ENCODE data around the gene PLEKHM2. TPM values are rescaled to one million over a fixed set of nuclear protein-coding genes. Genes with fewer than 3 reads are reported as not detected.

The PLEKHM2 gene
- total RNA-seq, 3 donors from 2014 or later (not counting 1 experiment from before 2014, with no cell fraction given), result 47.8 to 61.0 (median 50.9) TPM

GRCh38 chr1:15722836-15723532, 38.9 kb downstream of the PLEKHM2 start:
- H3K36me3 ChIP-seq (ENCODE audit: control insufficient read depth, insufficient read depth, low read length), result peaks cover 53% of the 10 kb centered on the region
- intact Hi-C loops (cut with micrococcal nuclease), result no loop called here
- H3K27me3 Mint-ChIP-seq (ENCODE audit: low read depth in 2 of 2), result no peaks in the 10 kb centered on the region
- no peak for ATAC-seq
- no peaks in the 10 kb centered on the region for H3K27me3 ChIP-seq (ENCODE audit: control insufficient read depth, insufficient read depth, low read length)
- H3K27ac Mint-ChIP-seq, result no peak overlapping the region
- no peaks in the 10 kb centered on the region for H3K9me3 Mint-ChIP-seq
- H3K4me3 Mint-ChIP-seq, result no peak overlapping the region
- no peaks in the 10 kb centered on the region for H3K36me3 Mint-ChIP-seq
- H3K4me1 ChIP-seq (ENCODE audit: control insufficient read depth, insufficient read depth, low read length), result no peaks in the 10 kb centered on the region
- no peak for TF ChIP-seq CTCF (IDR thresholded peaks at IDR 0.05)
- no peak overlapping the region for H3K27ac ChIP-seq (ENCODE audit: low read length)
- no peak for DNase-seq
- H3K9me3 ChIP-seq (ENCODE audit: control insufficient read depth, insufficient read depth, low read length), result no peaks in the 10 kb centered on the region
- H3K4me1 Mint-ChIP-seq, result no peaks in the 10 kb centered on the region
- H3K4me3 ChIP-seq (ENCODE audit: low read length), result no peak overlapping the region
- WGBS (ENCODE audit: insufficient coverage), result 97% methylated on average over 13 of the region's 13 CpGs

GRCh38 chr1:15723631-15724246, 39.6 kb downstream of the PLEKHM2 start:
- peaks cover 54% of the 10 kb centered on the region for H3K36me3 ChIP-seq (ENCODE audit: control insufficient read depth, insufficient read depth, low read length)
- Mint-ChIP-seq H3K4me3 (no peak overlapping the region), H3K27me3 (ENCODE audit: low read depth in 2 of 2) (no peaks in the 10 kb centered on the region), H3K9me3 (no peaks in the 10 kb centered on the region), H3K36me3 (no peaks in the 10 kb centered on the region), H3K27ac (no peak overlapping the region), H3K4me1 (no peaks in the 10 kb centered on the region)
- no peak for TF ChIP-seq CTCF (IDR thresholded peaks at IDR 0.05)
- H3K9me3 ChIP-seq (ENCODE audit: control insufficient read depth, insufficient read depth, low read length), result no peaks in the 10 kb centered on the region
- intact Hi-C loops (cut with micrococcal nuclease), result no loop called here
- no peak overlapping the region for H3K27ac ChIP-seq (ENCODE audit: low read length)
- DNase-seq, result no peak
- ATAC-seq, result no peak
- H3K4me3 ChIP-seq (ENCODE audit: low read length), result no peak overlapping the region
- WGBS (ENCODE audit: insufficient coverage), result 96% methylated on average over 20 of the region's 20 CpGs
- H3K4me1 ChIP-seq (ENCODE audit: control insufficient read depth, insufficient read depth, low read length), result no peaks in the 10 kb centered on the region
- H3K27me3 ChIP-seq (ENCODE audit: control insufficient read depth, insufficient read depth, low read length), result no peaks in the 10 kb centered on the region

GRCh38 chr1:15724949-15725880, 41.1 kb downstream of the PLEKHM2 start:
- Mint-ChIP-seq H3K27ac (no peak overlapping the region), H3K27me3 (ENCODE audit: low read depth in 2 of 2) (no peaks in the 10 kb centered on the region), H3K4me1 (no peaks in the 10 kb centered on the region), H3K9me3 (no peaks in the 10 kb centered on the region), H3K36me3 (no peaks in the 10 kb centered on the region), H3K4me3 (no peak overlapping the region)
- DNase-seq (no peak), ATAC-seq (no peak)
- H3K4me1 ChIP-seq (ENCODE audit: control insufficient read depth, insufficient read depth, low read length), result no peaks in the 10 kb centered on the region
- no peaks in the 10 kb centered on the region for H3K27me3 ChIP-seq (ENCODE audit: control insufficient read depth, insufficient read depth, low read length)
- H3K9me3 ChIP-seq (ENCODE audit: control insufficient read depth, insufficient read depth, low read length), result no peaks in the 10 kb centered on the region
- H3K4me3 ChIP-seq (ENCODE audit: low read length), result no peak overlapping the region
- H3K36me3 ChIP-seq (ENCODE audit: control insufficient read depth, insufficient read depth, low read length), result peaks cover 56% of the 10 kb centered on the region
- H3K27ac ChIP-seq (ENCODE audit: low read length), result no peak overlapping the region
- intact Hi-C loops (cut with micrococcal nuclease), result no loop called here
- TF ChIP-seq CTCF (IDR thresholded peaks at IDR 0.05), result no peak
- WGBS (ENCODE audit: insufficient coverage), result 92% methylated on average over 25 of the region's 26 CpGs
